Measurements from ENCODE around the gene IL10. TPM values are rescaled to one million over a fixed set of nuclear protein-coding genes. Genes with fewer than 3 reads are reported as not detected.

The IL10 gene
- polyA plus RNA-seq, 1 donor: 0.91 TPM

DNA sequence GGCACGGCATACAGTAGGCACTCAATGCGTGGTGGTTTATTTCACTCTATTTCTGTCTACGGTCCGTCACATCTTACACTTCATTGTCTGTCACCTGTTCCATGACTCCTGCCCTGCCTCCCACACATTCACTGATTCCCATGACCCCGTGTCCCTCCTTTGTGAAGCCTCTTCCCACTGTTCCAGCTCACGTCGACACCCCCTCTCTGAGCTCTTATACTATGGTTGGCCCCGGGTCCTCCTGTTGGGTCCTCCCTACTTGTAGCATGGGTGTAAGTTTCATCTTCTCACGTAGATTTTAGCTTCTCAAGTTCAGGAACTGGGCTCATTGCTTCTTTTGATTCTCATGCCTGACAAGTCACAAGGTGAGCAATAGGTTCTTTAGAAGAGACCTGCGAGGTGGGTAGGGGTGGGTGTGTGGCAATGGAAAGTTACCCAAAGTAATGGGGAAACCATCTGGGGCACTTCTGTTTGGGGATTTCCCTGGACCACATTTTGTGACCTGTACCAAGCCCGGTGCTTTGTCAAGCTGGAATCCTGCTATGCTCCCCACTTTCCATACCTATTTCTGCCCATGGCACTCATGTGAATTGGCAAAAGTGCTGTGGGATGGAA, 22.1 kb upstream of the IL10 start:
- no peak overlapping the region for H3K27ac ChIP-seq (ENCODE audit: low read length)
- no peaks in the 10 kb centered on the region for H3K4me1 ChIP-seq (ENCODE audit: control insufficient read depth, insufficient read depth, low read length)
- no peak for DNase-seq
- H3K4me3 ChIP-seq (ENCODE audit: low read length): no peak overlapping the region
- WGBS (ENCODE audit: insufficient coverage, low lambda C conversion rate): 100% methylated on average over 4 of the region's 11 CpGs
- no peaks in the 10 kb centered on the region for H3K36me3 ChIP-seq (ENCODE audit: control insufficient read depth, insufficient read depth, low read length)
- no peaks in the 10 kb centered on the region for H3K9me3 ChIP-seq (ENCODE audit: control insufficient read depth, low read depth, low read length)
- no peaks in the 10 kb centered on the region for H3K27me3 ChIP-seq (ENCODE audit: control insufficient read depth, insufficient read depth, low read length)

GRCh38 chr1:206793620-206794019, 21.3 kb upstream of the IL10 start:
- WGBS (ENCODE audit: insufficient coverage, low lambda C conversion rate): 83% methylated on average over 5 of the region's 7 CpGs
- Histone ChIP-seq H3K36me3 (ENCODE audit: control insufficient read depth, insufficient read depth, low read length) (no peaks in the 10 kb centered on the region), H3K27ac (ENCODE audit: low read length) (no peak overlapping the region), H3K9me3 (ENCODE audit: control insufficient read depth, low read depth, low read length) (no peaks in the 10 kb centered on the region), H3K4me1 (ENCODE audit: control insufficient read depth, insufficient read depth, low read length) (no peaks in the 10 kb centered on the region), H3K27me3 (ENCODE audit: control insufficient read depth, insufficient read depth, low read length) (no peaks in the 10 kb centered on the region), H3K4me3 (ENCODE audit: low read length) (no peak overlapping the region)
- no peak for DNase-seq

GRCh38 chr1:206792939-206793607, 20.8 kb upstream of the IL10 start:
- H3K36me3 ChIP-seq (ENCODE audit: control insufficient read depth, insufficient read depth, low read length): no peaks in the 10 kb centered on the region
- no peak overlapping the region for H3K4me3 ChIP-seq (ENCODE audit: low read length)
- H3K4me1 ChIP-seq (ENCODE audit: control insufficient read depth, insufficient read depth, low read length): no peaks in the 10 kb centered on the region
- no peak for DNase-seq
- H3K27me3 ChIP-seq (ENCODE audit: control insufficient read depth, insufficient read depth, low read length): no peaks in the 10 kb centered on the region
- H3K9me3 ChIP-seq (ENCODE audit: control insufficient read depth, low read depth, low read length): no peaks in the 10 kb centered on the region
- no peak overlapping the region for H3K27ac ChIP-seq (ENCODE audit: low read length)
- no CpG with 5 or more reads among the region's 16 CpGs for WGBS (ENCODE audit: insufficient coverage, low lambda C conversion rate)

GRCh38 chr1:206790502-206791250, 18.4 kb upstream of the IL10 start:
- no peak overlapping the region for H3K27ac ChIP-seq (ENCODE audit: low read length)
- no peaks in the 10 kb centered on the region for H3K4me1 ChIP-seq (ENCODE audit: control insufficient read depth, insufficient read depth, low read length)
- no peaks in the 10 kb centered on the region for H3K27me3 ChIP-seq (ENCODE audit: control insufficient read depth, insufficient read depth, low read length)
- H3K4me3 ChIP-seq (ENCODE audit: low read length): no peak overlapping the region
- WGBS (ENCODE audit: insufficient coverage, low lambda C conversion rate): 100% methylated on average over 2 of the region's 11 CpGs
- no peak for DNase-seq
- no peaks in the 10 kb centered on the region for H3K36me3 ChIP-seq (ENCODE audit: control insufficient read depth, insufficient read depth, low read length)
- no peaks in the 10 kb centered on the region for H3K9me3 ChIP-seq (ENCODE audit: control insufficient read depth, low read depth, low read length)

DNA sequence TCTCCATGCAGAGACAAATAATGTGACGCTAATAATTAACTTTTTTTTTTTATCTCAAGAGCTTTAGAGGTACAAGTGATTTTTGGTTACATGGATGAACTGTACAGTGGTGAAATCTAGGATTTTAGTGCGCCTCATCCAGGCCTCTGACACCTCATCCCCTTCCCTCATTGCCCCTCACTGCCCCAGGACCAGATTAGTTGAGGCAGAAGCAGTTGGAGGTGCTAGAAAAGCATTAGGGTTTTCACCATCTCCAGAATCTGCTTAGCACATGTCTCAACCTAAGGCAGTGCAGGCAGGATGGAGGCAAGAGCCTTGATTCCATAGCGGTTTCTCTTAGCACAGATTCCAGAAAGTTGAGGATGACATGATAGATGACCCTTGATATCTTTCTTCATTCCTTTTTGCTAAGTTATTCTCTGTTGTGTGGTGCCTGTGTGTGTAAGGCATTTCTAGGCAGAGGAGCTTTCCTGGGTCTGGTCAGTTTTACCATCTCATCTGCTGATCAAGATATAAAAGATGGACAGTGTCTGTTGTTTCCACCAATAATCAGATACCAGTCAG, 16.3 kb upstream of the IL10 start:
- Histone ChIP-seq H3K4me3 (ENCODE audit: low read length) (no peak overlapping the region), H3K9me3 (ENCODE audit: control insufficient read depth, low read depth, low read length) (no peaks in the 10 kb centered on the region), H3K27me3 (ENCODE audit: control insufficient read depth, insufficient read depth, low read length) (no peaks in the 10 kb centered on the region), H3K27ac (ENCODE audit: low read length) (no peak overlapping the region), H3K36me3 (ENCODE audit: control insufficient read depth, insufficient read depth, low read length) (no peaks in the 10 kb centered on the region), H3K4me1 (ENCODE audit: control insufficient read depth, insufficient read depth, low read length) (no peaks in the 10 kb centered on the region)
- no CpG with 5 or more reads among the region's 3 CpGs for WGBS (ENCODE audit: insufficient coverage, low lambda C conversion rate)
- no peak for DNase-seq

DNA sequence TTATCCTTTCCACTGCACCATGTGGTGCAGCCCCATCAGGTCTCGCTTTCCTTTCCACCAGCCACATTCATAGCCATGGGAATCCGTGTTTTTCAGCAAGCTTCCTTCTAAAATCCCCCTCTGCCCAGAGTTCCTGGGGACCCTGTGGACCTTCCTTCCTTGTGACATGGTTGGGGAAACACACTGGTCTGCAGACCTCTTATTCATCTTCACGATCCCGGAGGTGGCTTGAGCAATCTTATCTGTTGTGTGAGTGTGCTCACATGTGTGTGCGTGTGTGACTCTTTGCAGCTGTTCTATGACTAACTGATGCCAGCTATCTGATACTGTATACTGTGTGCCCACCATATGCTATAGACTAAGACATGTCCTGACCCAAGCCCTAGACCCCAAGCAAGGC, 15.6 kb upstream of the IL10 start:
- no peaks in the 10 kb centered on the region for H3K4me1 ChIP-seq (ENCODE audit: control insufficient read depth, insufficient read depth, low read length)
- 83% methylated on average over 1 of the region's 5 CpGs for WGBS (ENCODE audit: insufficient coverage, low lambda C conversion rate)
- DNase-seq: no peak
- H3K27ac ChIP-seq (ENCODE audit: low read length): no peak overlapping the region
- H3K36me3 ChIP-seq (ENCODE audit: control insufficient read depth, insufficient read depth, low read length): no peaks in the 10 kb centered on the region
- H3K9me3 ChIP-seq (ENCODE audit: control insufficient read depth, low read depth, low read length): no peaks in the 10 kb centered on the region
- no peak overlapping the region for H3K4me3 ChIP-seq (ENCODE audit: low read length)
- H3K27me3 ChIP-seq (ENCODE audit: control insufficient read depth, insufficient read depth, low read length): no peaks in the 10 kb centered on the region

DNA sequence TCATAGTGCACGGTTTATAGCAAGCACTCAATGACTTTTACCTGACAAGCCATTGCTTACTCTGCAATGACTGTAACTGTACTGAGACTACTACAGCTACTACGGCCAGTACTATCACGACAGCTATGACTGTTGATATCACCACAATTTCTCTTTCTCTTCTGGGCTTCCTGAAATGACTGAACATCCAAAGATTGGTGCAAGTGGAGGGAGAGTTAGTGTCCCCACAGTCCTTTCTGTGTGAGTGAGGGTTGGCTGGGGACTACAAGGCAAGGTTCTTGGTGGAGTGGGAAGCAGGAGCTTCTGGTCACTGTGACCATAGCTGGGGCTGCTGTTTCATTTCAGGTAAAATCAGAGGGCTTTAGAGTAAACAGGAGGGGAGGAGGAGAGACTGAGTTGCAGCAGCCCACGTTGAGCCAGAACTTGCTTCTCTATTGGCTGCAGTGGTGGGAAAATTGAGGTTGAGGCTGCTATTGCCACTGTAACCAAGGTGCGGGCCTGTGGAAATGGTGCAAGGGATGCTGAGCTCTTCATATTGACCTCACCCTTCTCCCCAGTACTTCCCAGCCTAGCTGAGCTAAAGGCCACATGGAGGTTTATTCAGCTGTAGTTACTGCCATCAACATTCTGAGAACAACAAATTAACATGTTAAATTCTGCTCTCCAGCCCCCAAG, 14.1 kb upstream of the IL10 start:
- no peak overlapping the region for H3K27ac ChIP-seq (ENCODE audit: low read length)
- no peaks in the 10 kb centered on the region for H3K27me3 ChIP-seq (ENCODE audit: control insufficient read depth, insufficient read depth, low read length)
- H3K4me1 ChIP-seq (ENCODE audit: control insufficient read depth, insufficient read depth, low read length): no peaks in the 10 kb centered on the region
- H3K36me3 ChIP-seq (ENCODE audit: control insufficient read depth, insufficient read depth, low read length): no peaks in the 10 kb centered on the region
- H3K4me3 ChIP-seq (ENCODE audit: low read length): no peak overlapping the region
- WGBS (ENCODE audit: insufficient coverage, low lambda C conversion rate): no CpG with 5 or more reads among the region's 5 CpGs
- no peaks in the 10 kb centered on the region for H3K9me3 ChIP-seq (ENCODE audit: control insufficient read depth, low read depth, low read length)
- no peak for DNase-seq

GRCh38 chr1:206785182-206785765, 13.0 kb upstream of the IL10 start:
- H3K9me3 ChIP-seq (ENCODE audit: control insufficient read depth, low read depth, low read length): no peaks in the 10 kb centered on the region
- H3K36me3 ChIP-seq (ENCODE audit: control insufficient read depth, insufficient read depth, low read length): no peaks in the 10 kb centered on the region
- H3K27me3 ChIP-seq (ENCODE audit: control insufficient read depth, insufficient read depth, low read length): no peaks in the 10 kb centered on the region
- DNase-seq: no peak
- no CpG with 5 or more reads among the region's 4 CpGs for WGBS (ENCODE audit: insufficient coverage, low lambda C conversion rate)
- no peak overlapping the region for H3K4me3 ChIP-seq (ENCODE audit: low read length)
- no peak overlapping the region for H3K27ac ChIP-seq (ENCODE audit: low read length)
- no peaks in the 10 kb centered on the region for H3K4me1 ChIP-seq (ENCODE audit: control insufficient read depth, insufficient read depth, low read length)

GRCh38 chr1:206784471-206784903, 12.2 kb upstream of the IL10 start:
- DNase-seq: no peak
- no peak overlapping the region for H3K4me3 ChIP-seq (ENCODE audit: low read length)

DNA sequence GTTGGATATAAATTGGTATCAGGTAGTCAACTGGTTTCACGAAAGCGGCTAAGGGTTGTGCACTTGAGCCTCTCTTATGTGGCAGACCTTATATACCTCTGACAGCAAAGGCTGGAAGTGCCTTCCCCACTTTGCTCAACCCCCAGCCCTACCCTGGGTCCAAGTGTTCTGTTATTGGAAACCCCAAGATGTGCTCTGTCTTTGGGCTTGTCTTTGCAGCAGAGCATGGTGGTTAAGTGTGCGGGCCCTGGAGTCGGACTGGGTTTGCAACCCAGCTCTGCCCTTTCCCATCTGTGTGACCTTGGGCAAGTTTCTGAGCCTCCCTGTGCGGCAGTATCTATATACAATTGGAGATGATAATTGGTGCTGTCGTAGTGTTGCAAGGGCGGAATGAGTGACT, 11.2 kb upstream of the IL10 start:
- Histone ChIP-seq H3K4me3 (ENCODE audit: low read length) (no peak overlapping the region), H3K9me3 (ENCODE audit: control insufficient read depth, low read depth, low read length) (no peaks in the 10 kb centered on the region), H3K4me1 (ENCODE audit: control insufficient read depth, insufficient read depth, low read length) (no peaks in the 10 kb centered on the region), H3K27me3 (ENCODE audit: control insufficient read depth, insufficient read depth, low read length) (no peaks in the 10 kb centered on the region), H3K27ac (ENCODE audit: low read length) (no peak overlapping the region), H3K36me3 (ENCODE audit: control insufficient read depth, insufficient read depth, low read length) (no peaks in the 10 kb centered on the region)
- WGBS (ENCODE audit: insufficient coverage, low lambda C conversion rate): no CpG with 5 or more reads among the region's 7 CpGs
- no peak for DNase-seq

More at GRCh38 chr1:206784471-206784903, 12.2 kb upstream of the IL10 start:
- H3K36me3 ChIP-seq (ENCODE audit: control insufficient read depth, insufficient read depth, low read length): no peaks in the 10 kb centered on the region
- no CpG with 5 or more reads among the region's 17 CpGs for WGBS (ENCODE audit: insufficient coverage, low lambda C conversion rate)
- no peaks in the 10 kb centered on the region for H3K4me1 ChIP-seq (ENCODE audit: control insufficient read depth, insufficient read depth, low read length)
- no peaks in the 10 kb centered on the region for H3K9me3 ChIP-seq (ENCODE audit: control insufficient read depth, low read depth, low read length)
- H3K27me3 ChIP-seq (ENCODE audit: control insufficient read depth, insufficient read depth, low read length): no peaks in the 10 kb centered on the region
- no peak overlapping the region for H3K27ac ChIP-seq (ENCODE audit: low read length)
